CD4-positive, alpha-beta T cell treated with Interferon alpha-2 for 1 hour (primary cell): Measurements from ENCODE around the gene ACSBG1.
"Not testable (repeated sequence)": the region's sequence is repeated elsewhere in the genome, so short reads cannot be mapped to it uniquely, and the experiment has no call there.

Experiments
- DNase-seq, 2 donors: peaks; one replicate each; pipeline ENCODE4 v3.0.0-alpha.2; 2020 to 2022

The ACSBG1 gene

DNA sequence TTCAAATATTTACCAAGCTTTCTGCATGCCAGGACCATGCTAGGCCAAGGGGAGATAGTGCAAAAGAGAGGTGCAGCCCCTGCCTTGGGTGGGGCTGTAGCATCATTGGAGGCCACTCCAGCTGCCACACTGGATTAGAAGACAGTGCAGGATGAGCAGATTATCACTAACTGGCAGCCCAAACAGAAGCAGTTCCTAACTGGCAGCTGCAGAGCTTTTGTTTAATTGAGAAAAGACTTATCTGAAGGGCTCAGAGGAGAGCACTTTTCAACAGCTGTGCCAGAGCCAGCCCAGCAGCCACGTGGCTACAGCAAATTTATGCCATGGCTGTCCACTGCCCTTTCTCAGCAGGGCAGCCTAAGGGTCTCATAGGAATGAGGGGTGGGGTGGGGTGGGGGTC lies 13.5 kb upstream of the ACSBG1 start:
- no peak for DNase-seq

DNA sequence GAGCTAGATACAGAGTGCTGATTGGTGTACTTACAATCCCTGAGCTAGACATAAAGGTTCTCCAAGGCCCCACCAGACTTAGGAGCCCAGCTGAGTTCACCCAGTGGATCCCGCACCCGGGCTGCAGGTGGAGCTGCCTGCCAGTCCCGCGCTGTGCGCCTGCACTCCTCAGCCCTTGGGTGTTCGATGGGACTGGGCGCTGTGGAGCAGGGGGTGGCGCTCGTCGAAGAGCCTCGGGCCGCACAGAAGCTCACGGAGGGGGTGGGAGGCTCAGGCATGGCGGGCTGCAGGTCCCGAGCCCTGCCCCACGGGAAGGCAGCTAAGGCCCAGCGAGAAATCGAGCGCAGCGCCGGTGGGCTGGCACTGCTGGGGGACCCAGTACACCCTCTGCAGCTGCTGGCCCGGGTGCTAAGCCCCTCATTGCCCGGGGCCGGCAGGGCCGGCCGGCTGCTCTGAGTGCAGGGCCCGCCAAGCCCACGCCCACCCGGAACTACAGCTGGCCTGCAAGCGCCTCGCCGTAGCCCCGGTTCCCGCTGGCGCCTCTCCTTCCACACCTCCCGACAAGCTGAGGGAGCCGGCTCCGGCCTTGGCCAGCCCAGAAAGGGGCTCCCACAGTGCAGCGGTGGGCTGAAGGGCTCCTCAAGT lies 11.7 kb upstream of the ACSBG1 start:
- DNase-seq, result not testable (repeated sequence)

DNA sequence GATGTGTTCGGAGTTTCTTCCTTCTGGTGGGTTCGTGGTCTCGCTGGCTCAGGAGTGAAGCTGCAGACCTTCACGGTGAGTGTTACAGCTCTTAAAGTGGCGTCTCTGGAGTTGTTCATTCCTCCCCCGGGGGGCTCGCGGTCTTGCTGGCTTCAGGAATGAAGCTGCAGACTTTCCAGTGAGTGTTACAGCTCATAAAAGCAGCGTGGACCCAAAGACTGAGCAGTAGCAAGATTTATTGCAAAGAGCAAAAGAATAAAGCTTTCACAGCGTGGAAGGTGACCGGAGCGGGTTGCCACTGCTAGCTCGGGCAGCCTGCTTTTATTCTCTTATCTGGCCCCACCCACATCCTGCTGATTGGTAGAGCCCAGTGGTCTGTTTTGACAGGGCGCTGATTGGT lies 11.0 kb upstream of the ACSBG1 start:
- not testable (repeated sequence) for DNase-seq

DNA sequence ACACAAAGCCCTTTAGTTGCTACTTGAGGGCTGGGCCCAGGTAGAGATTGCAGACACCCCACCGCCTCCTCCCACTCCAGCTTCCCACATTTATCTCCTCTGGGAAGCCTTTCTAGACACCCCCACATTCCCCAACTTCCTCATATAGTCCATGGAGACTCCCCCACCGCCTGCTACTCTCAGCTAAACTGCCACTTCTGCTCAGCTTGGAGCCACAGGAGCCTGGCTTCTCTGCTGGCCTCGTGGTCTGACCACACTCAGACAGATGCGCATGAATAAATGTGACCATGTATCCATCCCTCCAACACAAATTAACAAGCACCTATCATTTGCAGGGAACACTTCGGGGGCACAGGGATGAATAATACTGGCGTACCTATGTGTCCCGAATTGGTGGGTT lies 10.5 kb upstream of the ACSBG1 start:
- DNase-seq, result no peak

DNA sequence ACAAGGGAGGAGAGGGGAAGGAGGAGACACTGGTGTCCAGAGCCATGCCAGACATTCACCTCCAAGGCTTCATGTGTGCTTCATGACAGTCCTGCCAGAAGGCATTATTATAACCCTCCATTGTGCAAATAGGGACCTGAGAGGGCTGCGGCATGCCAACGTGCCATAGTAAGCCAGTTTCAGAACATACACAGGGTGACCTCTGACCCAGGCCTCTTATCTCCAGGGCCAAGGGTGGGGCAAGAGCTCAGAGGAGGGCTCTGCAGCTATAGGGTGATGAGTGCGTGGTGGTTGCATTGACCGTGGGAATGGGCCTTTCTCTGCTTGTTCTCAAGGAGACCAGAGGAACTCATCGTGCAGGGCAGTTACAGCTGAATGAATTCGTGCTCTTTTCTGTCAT lies 9.7 kb upstream of the ACSBG1 start:
- no peak for DNase-seq

DNA sequence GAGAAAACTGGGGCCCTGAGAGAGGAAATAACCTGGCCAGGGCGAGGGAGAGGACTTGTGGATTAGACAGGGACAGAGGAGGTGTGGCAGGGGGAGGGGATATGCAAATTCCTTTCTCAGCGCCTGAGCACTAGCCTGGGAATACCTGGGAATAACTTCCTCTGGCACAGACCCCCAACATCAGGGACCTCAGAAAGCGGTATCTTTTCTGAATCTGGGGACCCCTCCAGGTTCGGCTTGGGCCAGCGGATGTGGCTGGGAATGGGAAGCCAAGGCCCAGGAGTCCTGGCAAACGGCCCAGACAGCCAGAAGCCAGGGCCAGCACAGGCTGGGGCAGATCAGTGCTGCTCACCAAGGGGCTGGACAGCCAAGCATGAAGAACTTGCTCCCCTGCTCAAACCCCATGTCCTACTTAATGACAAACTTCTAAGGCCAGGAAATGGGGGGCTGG lies 9.2 kb upstream of the ACSBG1 start:
- DNase-seq, result no peak

DNA sequence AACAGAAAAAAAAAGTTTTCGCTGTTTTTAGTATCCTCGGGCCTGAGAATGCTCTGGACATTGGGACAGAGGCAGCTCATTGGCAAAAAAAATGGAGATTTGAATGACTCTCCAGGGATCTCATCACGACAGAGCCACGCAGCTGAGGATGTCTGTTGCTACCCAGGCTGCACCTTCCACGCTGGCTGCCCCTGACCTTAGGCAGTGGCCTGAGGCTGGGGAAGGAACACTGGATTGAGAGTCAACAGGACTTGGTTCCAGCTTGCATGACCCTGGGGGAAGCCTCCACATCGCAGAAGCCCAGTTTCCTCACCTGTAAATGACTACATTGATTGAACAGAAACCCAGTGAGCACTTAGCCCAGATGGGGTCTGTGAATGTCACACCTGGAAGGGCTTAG lies 8.7 kb upstream of the ACSBG1 start:
- no peak for DNase-seq

DNA sequence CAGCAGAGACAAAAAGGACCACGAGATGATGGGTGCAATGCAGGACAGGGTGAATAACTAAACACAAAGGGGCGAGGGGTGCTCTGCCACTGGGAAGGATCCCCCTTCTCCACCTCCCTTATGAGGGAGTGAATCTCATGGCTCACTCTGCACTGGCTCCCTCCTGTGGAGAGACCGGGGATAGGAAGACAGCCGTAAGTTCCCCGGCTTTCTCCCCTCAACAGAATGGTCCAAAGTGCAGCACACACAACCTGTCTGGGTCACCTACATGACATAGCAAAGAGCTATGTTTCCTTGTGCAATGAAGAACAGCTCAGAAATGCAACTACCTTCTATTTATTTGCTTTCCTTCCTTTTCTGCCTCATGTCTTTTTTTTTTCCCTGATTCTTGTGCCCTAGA lies 7.8 kb upstream of the ACSBG1 start:
- peak in 1 of 2 donors; percentile 14 for DNase-seq

DNA sequence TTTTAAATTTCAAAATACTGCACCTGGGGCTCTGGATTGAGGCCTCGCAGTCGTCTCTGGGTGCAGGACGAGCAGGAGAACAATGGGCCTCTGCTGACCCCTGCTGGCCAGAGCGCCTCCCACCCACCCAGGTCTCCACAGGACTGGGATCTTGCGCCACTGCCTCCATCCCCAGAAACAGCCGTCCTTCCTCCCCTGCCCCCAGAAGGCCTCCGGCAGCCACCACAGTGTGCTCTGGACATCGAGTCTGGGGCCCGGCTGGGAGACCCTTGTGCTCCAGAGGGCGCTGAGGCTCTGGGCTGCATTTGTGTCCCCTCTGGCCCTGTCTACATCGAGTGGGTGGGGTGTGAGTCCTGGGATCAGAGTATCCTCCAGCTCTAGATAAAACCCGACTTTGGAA lies 6.7 kb upstream of the ACSBG1 start:
- DNase-seq, result peak; percentile 77 to 81

DNA sequence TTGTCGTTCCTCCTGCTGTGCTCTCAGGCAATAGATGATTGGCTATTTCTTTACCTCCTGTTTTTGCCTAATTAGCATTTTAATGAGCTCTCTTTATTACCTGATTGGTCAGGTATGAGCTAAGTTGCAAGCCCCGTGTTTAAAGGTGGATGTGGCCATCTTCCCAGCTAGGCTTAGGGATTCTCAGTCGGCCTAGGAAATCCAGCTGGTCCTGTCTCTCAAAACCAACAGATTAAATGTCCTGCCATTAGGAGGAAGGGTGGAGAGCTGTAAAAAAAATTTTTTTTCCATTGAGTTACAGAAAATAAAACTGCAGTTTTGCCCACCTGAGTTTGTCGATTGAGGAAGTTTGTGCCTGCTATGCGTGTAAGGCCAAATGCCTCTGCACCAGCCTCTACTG lies 5.4 kb upstream of the ACSBG1 start:
- DNase-seq, result no peak

DNA sequence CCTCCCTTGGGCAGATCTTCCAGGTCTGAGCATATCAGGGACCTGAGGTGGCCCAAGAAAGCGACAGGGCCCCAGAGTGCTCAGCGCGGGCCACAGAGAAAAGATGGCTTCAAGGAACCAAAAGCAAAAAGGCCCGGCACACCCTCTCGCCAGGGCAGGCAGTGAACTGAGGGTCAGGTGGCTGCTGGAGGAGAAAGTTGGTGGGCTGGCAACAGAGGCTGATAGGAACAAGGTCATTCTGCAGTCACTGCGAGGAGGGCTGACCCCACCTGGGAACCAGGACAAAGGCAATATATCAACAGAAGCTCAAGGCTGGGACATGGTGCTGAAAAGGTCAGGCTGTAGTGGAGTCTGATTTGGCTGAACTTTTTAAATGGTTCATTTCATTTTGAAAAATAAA lies 2.8 kb upstream of the ACSBG1 start:
- DNase-seq, result no peak

DNA sequence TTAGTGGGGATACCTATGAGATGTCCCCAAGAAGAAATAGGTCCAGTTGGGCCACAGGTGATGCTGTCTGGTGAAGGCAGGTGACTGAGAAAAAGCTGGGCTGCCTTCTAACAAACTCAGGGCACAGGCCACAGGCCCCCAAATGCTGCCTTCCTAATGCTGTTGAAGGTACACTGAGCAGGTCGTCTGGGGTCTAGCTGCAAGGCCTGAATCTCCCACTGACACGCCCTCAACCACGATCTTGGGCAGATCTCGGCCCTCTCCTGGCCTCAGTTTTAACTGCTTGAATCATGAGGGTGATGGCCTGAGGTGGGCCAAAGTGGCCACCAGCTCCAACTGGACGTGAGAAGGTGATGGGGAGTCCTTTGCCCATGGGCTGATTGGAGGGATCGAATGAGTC lies 2.1 kb upstream of the ACSBG1 start:
- no peak for DNase-seq

DNA sequence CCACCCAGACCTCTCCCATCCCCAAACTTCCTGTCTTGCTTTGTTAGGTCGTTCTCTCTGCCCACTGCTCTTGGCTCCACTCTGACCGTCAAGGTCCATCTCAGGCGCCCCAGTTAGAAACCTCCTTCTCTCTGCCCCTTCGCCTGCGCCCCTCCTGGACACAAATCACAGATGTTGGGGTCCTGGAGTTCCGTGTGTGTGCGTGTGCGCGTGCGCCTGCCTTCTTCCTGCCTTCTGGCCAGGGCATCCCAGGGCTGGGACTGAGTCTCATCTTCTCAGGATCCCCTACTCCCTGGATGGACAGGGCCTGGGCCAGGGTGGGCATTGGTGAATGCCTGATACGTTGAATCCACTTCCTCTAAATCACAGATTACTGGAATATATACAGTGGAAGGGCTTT lies 869 bp downstream of the ACSBG1 start:
- DNase-seq, result no peak

DNA sequence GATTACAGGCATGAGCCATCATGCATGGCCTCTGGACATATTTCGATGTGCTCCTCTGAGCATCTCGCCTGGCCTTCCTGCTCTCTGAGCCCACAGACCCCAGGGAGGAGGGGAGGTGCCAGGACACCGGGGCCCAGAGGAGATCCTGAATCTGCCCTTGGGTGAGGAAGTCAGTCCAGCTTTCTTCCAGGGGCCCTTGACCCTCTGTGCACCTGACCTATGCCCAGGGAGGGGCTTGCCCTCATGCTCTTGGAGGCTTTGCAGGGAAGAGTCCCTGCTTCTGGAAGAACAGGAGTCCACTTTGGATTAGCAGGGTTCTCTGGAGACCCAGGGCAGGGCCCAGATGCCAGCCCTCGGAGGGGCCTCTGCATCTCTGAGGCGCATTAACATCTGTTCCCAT lies 1.4 kb downstream of the ACSBG1 start:
- no peak for DNase-seq

DNA sequence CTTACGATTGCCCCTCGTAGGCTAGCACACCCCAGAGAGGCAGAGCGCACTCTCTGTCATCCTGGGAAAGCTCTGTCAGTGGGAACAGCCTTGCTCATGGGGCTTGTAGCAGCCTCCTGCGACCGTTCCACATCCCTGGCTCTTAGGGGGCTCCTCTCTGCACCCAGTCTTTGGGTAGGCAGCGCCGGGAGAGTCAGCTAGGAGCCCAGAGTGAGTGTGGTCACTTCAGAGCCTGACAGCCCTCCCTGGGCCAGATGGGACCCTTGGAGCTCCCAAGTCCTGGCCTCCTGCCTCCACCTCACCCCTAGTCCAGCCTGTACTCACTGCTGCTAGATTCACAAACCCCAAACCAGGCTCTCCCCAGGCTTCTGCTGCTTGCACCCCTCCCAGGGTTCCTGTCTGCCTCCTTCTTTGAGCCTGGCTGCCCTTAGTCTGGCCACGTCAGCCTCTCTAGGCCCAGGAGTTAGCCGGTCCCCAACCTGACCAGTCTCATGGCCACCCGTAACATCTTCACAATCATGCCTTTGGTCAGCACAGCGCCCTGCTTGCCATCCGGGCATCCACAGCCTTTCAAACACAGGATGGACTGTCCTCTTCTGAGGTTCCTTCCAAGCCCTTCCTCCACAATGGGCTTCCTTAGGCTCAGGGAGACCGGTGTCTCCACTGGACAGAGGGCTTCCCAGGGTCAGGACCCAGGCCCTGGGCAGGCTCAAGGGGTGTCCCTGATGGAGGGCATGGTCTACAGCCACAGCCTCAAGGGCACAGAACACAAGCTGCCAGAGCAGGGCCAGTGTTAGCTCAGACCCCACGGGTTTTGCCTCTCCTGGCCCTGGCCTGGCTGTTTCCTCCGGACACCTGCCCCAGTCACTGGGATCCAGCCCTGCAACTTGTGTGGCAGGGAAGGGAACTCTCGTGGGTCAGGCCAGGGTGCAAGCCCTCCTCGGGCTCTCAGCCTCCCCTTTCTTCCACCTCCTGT lies 4.6 kb downstream of the ACSBG1 start:
- no peak for DNase-seq

DNA sequence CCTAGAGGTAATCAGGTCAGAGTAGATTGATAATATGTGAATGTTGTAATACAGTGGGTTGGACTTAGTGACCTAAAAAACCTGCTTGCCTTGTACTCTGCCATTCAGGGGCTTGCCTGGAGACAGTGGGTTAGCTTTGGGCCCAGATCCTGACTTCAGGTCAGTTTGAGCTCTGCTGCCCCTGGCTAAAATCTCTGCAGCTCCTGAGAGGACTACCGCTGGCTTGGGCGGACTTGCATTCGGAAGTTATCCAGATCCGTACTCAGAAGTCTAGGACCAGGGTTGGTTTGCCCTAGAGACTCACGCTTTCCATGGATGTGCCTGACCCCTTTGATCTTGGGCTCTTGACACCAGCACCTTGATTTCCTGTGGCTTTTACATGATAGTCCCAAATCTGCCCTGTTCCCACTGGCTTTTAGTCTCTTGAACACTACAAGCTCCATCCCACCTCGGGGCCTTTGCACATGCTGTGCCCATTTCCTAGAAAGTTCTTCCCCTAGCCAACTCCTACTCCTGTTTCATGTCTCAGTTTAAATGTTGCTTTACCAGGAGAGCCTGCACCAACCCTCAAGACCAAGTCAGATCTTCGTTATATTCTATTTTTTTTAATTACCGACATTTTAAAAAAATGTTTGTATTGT lies 5.9 kb downstream of the ACSBG1 start:
- no peak for DNase-seq

DNA sequence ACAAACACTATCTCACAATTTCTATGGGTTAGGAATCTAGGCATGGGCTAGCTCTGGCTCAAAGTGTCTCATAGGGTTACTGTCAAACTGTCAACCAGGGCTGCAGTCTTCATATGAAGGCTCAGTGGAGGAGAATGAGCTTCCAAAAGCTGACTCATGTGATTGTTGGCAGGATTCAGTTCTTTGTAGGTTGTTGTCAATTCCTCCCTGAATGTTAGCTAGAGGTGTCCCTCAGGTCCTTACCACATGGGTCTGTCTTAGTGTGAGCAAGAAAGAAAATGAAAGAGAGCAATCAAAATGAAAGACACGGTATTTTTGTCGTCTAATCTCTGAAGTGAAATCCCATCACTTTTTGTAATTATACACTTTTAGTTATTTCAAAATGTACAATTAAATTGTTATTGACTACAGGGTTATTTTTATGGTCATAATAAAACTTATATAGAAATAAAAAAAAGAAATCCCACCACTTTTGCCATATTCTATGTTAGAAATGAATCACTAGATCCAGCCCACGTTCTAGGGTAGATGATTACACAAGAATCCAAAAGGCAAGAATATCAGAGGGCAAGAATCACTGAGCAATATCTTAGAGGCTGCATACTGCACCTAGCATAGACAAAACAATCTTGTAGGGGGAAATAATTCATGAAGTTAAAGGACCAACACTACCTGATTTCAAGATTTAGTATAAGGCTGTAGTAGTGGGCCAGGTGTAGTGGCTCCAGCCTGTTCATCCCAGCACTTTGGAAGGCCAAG lies 8.4 kb downstream of the ACSBG1 start:
- no peak for DNase-seq

DNA sequence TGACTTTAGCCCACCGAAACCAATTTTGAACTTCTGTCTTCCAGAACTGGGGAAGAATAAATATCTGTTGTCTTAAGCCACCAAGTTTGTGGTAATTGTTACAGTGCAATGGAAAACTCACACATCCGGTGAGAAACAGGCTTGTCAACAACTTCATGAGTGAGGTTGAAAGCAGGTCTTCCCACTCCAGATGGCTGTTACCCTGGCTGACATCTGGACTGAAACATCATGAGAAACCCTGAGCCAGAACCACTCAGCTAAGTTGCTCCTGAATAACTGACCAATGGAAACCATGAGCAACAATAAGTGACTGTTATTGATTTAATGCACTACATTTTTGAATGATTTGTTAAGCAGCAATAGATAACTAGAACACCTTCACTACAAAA lies 10.3 kb downstream of the ACSBG1 start:
- peak in 1 of 2 donors; percentile 20 for DNase-seq

DNA sequence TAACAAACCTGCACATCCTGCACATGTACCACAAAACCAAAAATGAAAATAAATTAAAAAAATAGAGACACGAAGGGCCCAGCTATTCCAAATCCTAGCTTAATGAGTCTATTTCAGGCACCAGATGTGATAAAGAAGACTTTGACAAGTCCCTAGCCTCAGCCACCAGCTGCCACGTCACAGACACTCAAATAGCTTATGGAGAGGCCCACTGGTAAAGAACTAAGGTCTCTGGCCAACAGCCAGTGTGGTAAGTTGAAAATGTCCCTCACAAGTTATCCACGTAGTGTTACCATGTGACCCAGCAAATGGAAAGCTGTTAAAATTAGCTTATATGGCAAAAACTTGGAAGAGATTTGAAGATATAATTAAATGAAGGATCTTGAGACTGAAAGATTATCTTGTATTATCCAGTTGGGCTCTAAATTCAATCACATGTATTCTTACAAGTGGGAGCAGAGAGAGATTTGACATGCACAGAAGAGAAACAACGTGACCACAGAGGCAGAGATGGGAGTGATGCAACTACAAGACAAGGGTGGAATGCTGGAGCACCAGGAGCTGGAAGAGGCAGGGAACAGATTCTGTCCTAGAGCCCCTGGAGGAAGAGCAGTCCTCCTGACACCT lies 10.9 kb downstream of the ACSBG1 start:
- DNase-seq, result no peak

DNA sequence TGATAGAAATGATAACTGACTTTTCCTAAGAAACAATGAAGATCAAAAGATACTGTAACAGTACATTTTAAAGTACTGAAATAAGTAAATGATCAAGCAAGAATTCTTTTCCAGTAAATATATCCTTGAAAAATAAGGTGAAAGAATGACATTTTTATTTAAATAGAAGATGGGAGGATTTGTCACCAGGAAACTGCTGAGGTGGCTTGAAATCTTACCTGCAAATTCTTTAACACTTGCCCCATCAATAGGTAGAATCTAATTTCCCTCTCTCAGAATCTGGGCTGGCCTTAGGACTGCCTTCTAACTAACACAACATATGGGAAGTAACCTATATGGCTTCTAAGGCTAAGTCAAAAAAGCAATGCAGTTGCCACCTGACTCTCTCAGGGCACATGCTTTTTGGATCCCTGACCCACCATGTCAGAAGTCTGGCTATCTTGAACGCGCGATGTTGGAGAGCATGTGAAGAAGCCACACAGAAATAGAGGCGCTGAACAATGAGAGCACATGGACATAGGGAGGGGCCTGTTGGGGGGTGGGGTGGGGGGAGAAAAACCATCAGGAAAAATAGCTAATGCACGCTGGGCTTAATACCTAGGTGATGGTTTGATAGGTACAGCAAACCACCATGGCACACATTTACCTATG lies 11.5 kb downstream of the ACSBG1 start:
- DNase-seq, result no peak

DNA sequence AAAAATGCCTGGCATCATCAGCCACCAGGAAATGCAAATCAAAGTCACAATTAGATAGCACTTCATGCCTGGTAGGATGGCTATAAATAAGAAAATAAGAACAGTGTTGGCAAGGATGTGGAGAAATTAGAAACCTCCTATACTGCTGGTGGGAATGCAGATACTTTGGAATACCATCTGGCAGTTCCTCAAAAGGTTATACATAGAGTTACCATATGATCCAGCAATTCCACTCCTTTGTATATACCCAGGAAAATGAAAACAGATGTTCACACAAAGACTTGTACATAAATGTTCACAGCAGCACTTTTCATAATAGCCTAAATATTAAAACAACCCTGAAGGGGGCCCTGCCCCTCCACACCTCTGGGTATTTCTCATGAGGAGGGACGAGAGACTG lies 13.7 kb downstream of the ACSBG1 start:
- no peak for DNase-seq
